HCT116 (cell line): ENCODE results near the gene ISM1. TPM values are rescaled to one million over a fixed set of nuclear protein-coding genes. Genes with fewer than 3 reads are reported as not detected.

Source experiments
- ATAC-seq: fragments of 200-7000 bp; cut with Tn5 transposase; 2 replicates; pipeline ENCODE4 v1.9.1; 2020; ENCODE audit warnings: mild to moderate bottlenecking, moderate library complexity
- BruUV-seq: library from RNA; stranded (reverse); fragments of 400-500 nt; replicated peaks from 2 replicates; lab custom pipeline; 2021; lab: Mats Ljungman, UMichigan
- CTCF ChIA-PET: fragments of 300-600 bp; sonication (Branson Sonifier 250); formaldehyde crosslinking; loops from one replicate; lab custom pipeline; 2021; ENCODE audit warnings: antibody characterized with exemption; lab: Charles Lee
- POLR2A ChIA-PET: fragments of 300-600, 350-600 bp; sonication (Branson Sonifier 250); formaldehyde crosslinking; loops from one replicate; lab custom pipeline; 2021; ENCODE audit warnings: antibody characterized with exemption; lab: Charles Lee
- RAD21 ChIA-PET, 2 experiments: fragments of 300-600 bp; sonication (Branson Sonifier 250); formaldehyde crosslinking; loops; one replicate each; lab custom pipeline; 2023; ENCODE audit warnings: low total read pairs in 2 of 2; ENCODE audit not compliant: uncharacterized antibody in 2 of 2, unreplicated experiment in 2 of 2, low non-redundant PET in 1 of 2; lab: Charles Lee
- DNase-seq: peaks from one replicate; pipeline ENCODE4 v3.0.0-alpha.2; 2010; ENCODE audit warnings: low read depth, low spot score
- H2AFZ ChIP-seq: fragments of 200-600 bp; shearing (Covaris generic), sonication (generic); 2 replicates; pipeline ENCODE4 v1.6.1; 2017; ENCODE audit warnings: low read depth, mixed run types, mixed read lengths, antibody characterized with exemption, low read length; ENCODE audit not compliant: poor library complexity, severe bottlenecking
- H3K27ac ChIP-seq: 2 replicates; pipeline ENCODE4 v1.5.1; 2012; ENCODE audit warnings: low read depth, low read length
- H3K27me3 ChIP-seq: fragments of 200-600 bp; sonication (generic); 2 replicates; pipeline ENCODE4 v1.6.1; 2016; ENCODE audit warnings: mixed run types, low read length, mixed read lengths; ENCODE audit not compliant: insufficient read depth
- H3K36me3 ChIP-seq, 2 experiments: fragments of 200-500 bp in 1 of 2; fragments of 200-600 bp in 1 of 2; sonication (Bioruptor generic) in 1 of 2; sonication (generic) in 1 of 2; 2 replicates each; pipeline versions ENCODE4 v1.5.1 to v1.6.1; 2014 to 2016; ENCODE audit warnings: low read length in 2 of 2, inconsistent platforms in 1 of 2, mixed read lengths in 1 of 2, mixed run types in 1 of 2; ENCODE audit not compliant: insufficient read depth in 2 of 2, control insufficient read depth in 1 of 2
- H3K4me1 ChIP-seq, 2 experiments: fragments of 200-600 bp in 1 of 2; sonication (generic) in 1 of 2; 2 replicates each; pipeline versions ENCODE4 v1.5.1 to v1.6.1; 2012 to 2017; ENCODE audit warnings: low read length in 2 of 2, inconsistent platforms in 1 of 2, mild to moderate bottlenecking in 1 of 2, mixed read lengths in 1 of 2, mixed run types in 1 of 2, moderate library complexity in 1 of 2; ENCODE audit not compliant: insufficient read depth in 2 of 2, control insufficient read depth in 1 of 2
- H3K4me2 ChIP-seq: fragments of 200-600 bp; sonication (generic); 2 replicates; pipeline ENCODE4 v1.6.1; 2017; ENCODE audit warnings: mixed run types, low read length, mixed read lengths
- H3K4me3 ChIP-seq, 2 experiments: fragments of 200-600 bp in 1 of 2; sonication (generic) in 1 of 2; replicated peaks in 1 of 2; 2 replicates each; pipeline ENCODE4 v1.5.1; 2011 to 2016; ENCODE audit warnings: low read length in 2 of 2, control low read depth in 1 of 2, low read depth in 1 of 2, mild to moderate bottlenecking in 1 of 2, mixed read lengths in 1 of 2, mixed run types in 1 of 2
- H3K79me2 ChIP-seq: fragments of 200-600 bp; sonication (generic); 2 replicates; pipeline ENCODE4 v1.6.1; 2017; ENCODE audit warnings: mild to moderate bottlenecking, mixed run types, low read length, moderate library complexity, mixed read lengths; ENCODE audit not compliant: insufficient read depth
- H3K9ac ChIP-seq: fragments of 200-600 bp; sonication (generic); 2 replicates; pipeline ENCODE4 v1.6.1; 2016; ENCODE audit warnings: low read length, mixed read lengths
- H3K9me2 ChIP-seq: fragments of 200-600 bp; sonication (generic), shearing (Covaris generic); 2 replicates; pipeline ENCODE4 v1.6.1; 2017; ENCODE audit warnings: mixed run types, mild to moderate bottlenecking, moderate library complexity; ENCODE audit not compliant: insufficient read depth
- H3K9me3 ChIP-seq, 2 experiments: fragments of 200-500 bp in 1 of 2; fragments of 200-600 bp in 1 of 2; sonication (Bioruptor generic) in 1 of 2; sonication (generic) in 1 of 2; 2 replicates each; pipeline ENCODE4 v1.6.1; 2014 to 2017; ENCODE audit warnings: low read length in 2 of 2, mixed read lengths in 2 of 2, inconsistent platforms in 1 of 2, low read depth in 1 of 2, mild to moderate bottlenecking in 1 of 2, mixed run types in 1 of 2, moderate library complexity in 1 of 2; ENCODE audit not compliant: control insufficient read depth in 1 of 2, insufficient read depth in 1 of 2
- H4K20me1 ChIP-seq: fragments of 200-600 bp; sonication (generic), shearing (Covaris generic); 2 replicates; pipeline ENCODE4 v1.6.1; 2017; ENCODE audit warnings: mixed run types, mild to moderate bottlenecking, moderate library complexity; ENCODE audit not compliant: insufficient read depth
- CBX3 ChIP-seq: IDR thresholded peaks from 2 replicates; pipeline ENCODE4 v1.6.1; 2012; ENCODE audit warnings: low read depth
- EGR1 ChIP-seq: IDR thresholded peaks from 2 replicates; pipeline ENCODE4 v1.6.1; 2012; ENCODE audit warnings: low read depth
- ELF1 ChIP-seq: IDR thresholded peaks from 2 replicates; pipeline ENCODE4 v1.6.1; 2012; ENCODE audit warnings: low read depth, borderline replicate concordance
- EZH2 ChIP-seq: fragments of 200-600 bp; sonication (generic); IDR thresholded peaks from 2 replicates; pipeline ENCODE4 v1.6.1; 2017; ENCODE audit warnings: antibody characterized with exemption, mixed run types
- EZH2phosphoT487 ChIP-seq: fragments of 200-600 bp; IDR thresholded peaks from 2 replicates; pipeline ENCODE4 v1.6.1; 2018; ENCODE audit warnings: antibody characterized with exemption, borderline replicate concordance
- FOSL1 ChIP-seq: IDR thresholded peaks from 2 replicates; pipeline ENCODE4 v1.6.1; 2012; ENCODE audit warnings: low read depth
- JUND ChIP-seq: IDR thresholded peaks from 2 replicates; pipeline ENCODE4 v1.6.1; 2012
- MAX ChIP-seq: IDR thresholded peaks from 2 replicates; pipeline ENCODE4 v1.6.1; 2012
- POLR2A ChIP-seq: IDR thresholded peaks from 2 replicates; pipeline ENCODE4 v1.7.0; 2011; ENCODE audit warnings: borderline replicate concordance; ENCODE audit not compliant: insufficient read depth, insufficient read length; ENCODE audit errors: extremely low read depth
- POLR2AphosphoS5 ChIP-seq: IDR thresholded peaks from 2 replicates; pipeline ENCODE4 v1.6.1; 2011; ENCODE audit warnings: mild to moderate bottlenecking, low read depth, low read length, moderate library complexity
- REST ChIP-seq: IDR thresholded peaks from 2 replicates; pipeline ENCODE4 v1.6.1; 2012; ENCODE audit warnings: low read depth
- SIN3A ChIP-seq: IDR thresholded peaks from 2 replicates; pipeline ENCODE4 v1.6.1; 2012; ENCODE audit warnings: low read depth
- SP1 ChIP-seq: IDR thresholded peaks from 2 replicates; pipeline ENCODE4 v1.6.1; 2012; ENCODE audit warnings: low read depth
- SRF ChIP-seq: IDR thresholded peaks from 2 replicates; pipeline ENCODE4 v1.6.1; 2012; ENCODE audit warnings: low read depth
- TCF7L2 ChIP-seq: IDR thresholded peaks from 2 replicates; pipeline ENCODE4 v1.7.0; 2011; ENCODE audit warnings: borderline replicate concordance, inconsistent platforms; ENCODE audit not compliant: insufficient read depth, insufficient read length; ENCODE audit errors: extremely low read depth
- YY1 ChIP-seq: IDR thresholded peaks from 2 replicates; pipeline ENCODE4 v1.6.1; 2011; ENCODE audit warnings: low read length, low read depth, moderate library complexity, mild to moderate bottlenecking; ENCODE audit not compliant: insufficient replicate concordance; ENCODE audit errors: extremely low read depth
- ZFX ChIP-seq: fragments of 450-650 bp; IDR thresholded peaks from 2 replicates; pipeline ENCODE4 v1.6.1; 2017
- ZNF274 ChIP-seq: fragments of 200-500 bp; sonication (Bioruptor generic); IDR thresholded peaks from 2 replicates; pipeline ENCODE4 v1.6.1; 2014; ENCODE audit warnings: mild to moderate bottlenecking, low read depth, low read length, inconsistent platforms
- intact Hi-C: fragments of 100-400 bp; cut with micrococcal nuclease; formaldehyde crosslinking; loops from 2 replicates; pipeline ENCODE4 v1.10.0; 2022
- total RNA-seq: library from RNA; stranded (reverse); gene quantifications from one replicate; pipeline ENCODE4 v1.2.1, GENCODE V29; 2021; ENCODE audit not compliant: unreplicated experiment
- TF ChIP-seq, protein P1 (sequence below), 3 experiments: fragments of 200-600 bp in 1 of 3; sonication (generic) in 1 of 3; IDR thresholded peaks in 2 of 3; conservative IDR thresholded peaks in 1 of 3; 2 replicates each; pipeline ENCODE4 v1.5.1; 2012 to 2017; ENCODE audit warnings: low read depth in 2 of 3, low read length in 2 of 3, antibody characterized with exemption in 1 of 3, borderline replicate concordance in 1 of 3, control low read depth in 1 of 3, mild to moderate bottlenecking in 1 of 3, mixed read lengths in 1 of 3, mixed run types in 1 of 3, moderate library complexity in 1 of 3; ENCODE audit not compliant: insufficient read depth in 1 of 3

The ISM1 gene
- total RNA-seq, 1 experiment from 2014 or later = 0.37 TPM

GRCh38 chr20:13249118-13249797 is 28.2 kb downstream of the ISM1 start:
- CTCF ChIA-PET = no interaction called here
- no peak overlapping the region for H3K27ac ChIP-seq
- no peaks in the 10 kb centered on the region for H3K9me3 ChIP-seq
- no peak for DNase-seq
- ATAC-seq = no peak
- no peaks in the 10 kb centered on the region for H3K9me2 ChIP-seq
- no peaks in the 10 kb centered on the region for H4K20me1 ChIP-seq
- TF ChIP-seq, protein P1, sequence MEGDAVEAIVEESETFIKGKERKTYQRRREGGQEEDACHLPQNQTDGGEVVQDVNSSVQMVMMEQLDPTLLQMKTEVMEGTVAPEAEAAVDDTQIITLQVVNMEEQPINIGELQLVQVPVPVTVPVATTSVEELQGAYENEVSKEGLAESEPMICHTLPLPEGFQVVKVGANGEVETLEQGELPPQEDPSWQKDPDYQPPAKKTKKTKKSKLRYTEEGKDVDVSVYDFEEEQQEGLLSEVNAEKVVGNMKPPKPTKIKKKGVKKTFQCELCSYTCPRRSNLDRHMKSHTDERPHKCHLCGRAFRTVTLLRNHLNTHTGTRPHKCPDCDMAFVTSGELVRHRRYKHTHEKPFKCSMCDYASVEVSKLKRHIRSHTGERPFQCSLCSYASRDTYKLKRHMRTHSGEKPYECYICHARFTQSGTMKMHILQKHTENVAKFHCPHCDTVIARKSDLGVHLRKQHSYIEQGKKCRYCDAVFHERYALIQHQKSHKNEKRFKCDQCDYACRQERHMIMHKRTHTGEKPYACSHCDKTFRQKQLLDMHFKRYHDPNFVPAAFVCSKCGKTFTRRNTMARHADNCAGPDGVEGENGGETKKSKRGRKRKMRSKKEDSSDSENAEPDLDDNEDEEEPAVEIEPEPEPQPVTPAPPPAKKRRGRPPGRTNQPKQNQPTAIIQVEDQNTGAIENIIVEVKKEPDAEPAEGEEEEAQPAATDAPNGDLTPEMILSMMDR (IDR thresholded peaks at IDR 0.05 in 2 of 3, conservative IDR thresholded peaks at IDR 0.05 in 1 of 3; ENCODE audit: borderline replicate concordance in 1 of 3, insufficient read depth in 1 of 3, low read depth in 2 of 3, low read length in 2 of 3) = no peak
- TF ChIP-seq YY1 = no peak
- TF ChIP-seq ZNF274 = no peak
- TF ChIP-seq REST = no peak
- TF ChIP-seq EZH2phosphoT487 = no peak
- no peak for TF ChIP-seq SP1
- TF ChIP-seq POLR2A = no peak
- TF ChIP-seq JUND = no peak
- TF ChIP-seq EGR1 = no peak
- TF ChIP-seq SIN3A = no peak
- TF ChIP-seq FOSL1 = no peak
- no peak for TF ChIP-seq CBX3
- TF ChIP-seq ELF1 = no peak
- TF ChIP-seq MAX = no peak
- TF ChIP-seq TCF7L2 = no peak
- no peak for TF ChIP-seq ZFX
- TF ChIP-seq SRF = no peak
- TF ChIP-seq EZH2 = no peak
- TF ChIP-seq POLR2AphosphoS5 = no peak
- no TSS peak for BruUV-seq
- H3K4me1 ChIP-seq = peaks cover 4 to 12% of the 10 kb centered on the region in 2 experiments; a peak in 3 of 4 replicates
- H3K9ac ChIP-seq = no peak overlapping the region
- no peaks in the 10 kb centered on the region for H3K27me3 ChIP-seq
- no peaks in the 10 kb centered on the region for H3K36me3 ChIP-seq
- intact Hi-C loops = no loop called here
- POLR2A ChIA-PET = no interaction called here
- H3K4me3 ChIP-seq = no peak overlapping the region
- H3K4me2 ChIP-seq = no peak overlapping the region
- no peaks in the 10 kb centered on the region for H3K79me2 ChIP-seq
- RAD21 ChIA-PET = no interaction called here
- H2AFZ ChIP-seq = no peak overlapping the region
